ENCODE measurements around the gene CFAP157. TPM values are rescaled to one million over a fixed set of nuclear protein-coding genes. Genes with fewer than 3 reads are reported as not detected.

The CFAP157 gene
- total RNA-seq, 1 experiment from 2014 or later, result not detected

DNA sequence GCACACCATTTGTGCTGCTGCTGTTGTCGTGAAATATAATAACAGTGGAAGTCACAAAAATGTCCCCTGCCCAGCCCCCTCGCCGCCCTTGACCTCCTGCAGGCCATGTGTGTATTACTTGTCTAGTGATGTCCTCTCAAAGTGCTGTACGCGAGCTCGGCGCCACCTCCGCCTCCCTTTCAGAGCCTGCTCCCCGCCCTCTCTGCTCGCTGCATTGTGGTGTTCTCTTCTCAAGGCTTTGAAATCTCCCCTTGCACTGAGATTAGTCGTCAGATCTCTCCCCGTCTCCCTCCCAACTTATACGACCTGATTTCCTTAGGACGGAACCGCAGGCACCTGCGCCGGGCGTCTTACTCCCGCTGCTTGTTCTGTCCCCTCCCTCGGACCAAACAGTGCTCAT lies 14.7 kb upstream of the CFAP157 start:
- no peak for DNase-seq (ENCODE audit: extremely low read depth, low read depth)

- no peak for DNase-seq (ENCODE audit: extremely low read depth, low read depth)
Measured at GRCh38 chr9:127693143-127693542, 13.6 kb upstream of the CFAP157 start.

DNA sequence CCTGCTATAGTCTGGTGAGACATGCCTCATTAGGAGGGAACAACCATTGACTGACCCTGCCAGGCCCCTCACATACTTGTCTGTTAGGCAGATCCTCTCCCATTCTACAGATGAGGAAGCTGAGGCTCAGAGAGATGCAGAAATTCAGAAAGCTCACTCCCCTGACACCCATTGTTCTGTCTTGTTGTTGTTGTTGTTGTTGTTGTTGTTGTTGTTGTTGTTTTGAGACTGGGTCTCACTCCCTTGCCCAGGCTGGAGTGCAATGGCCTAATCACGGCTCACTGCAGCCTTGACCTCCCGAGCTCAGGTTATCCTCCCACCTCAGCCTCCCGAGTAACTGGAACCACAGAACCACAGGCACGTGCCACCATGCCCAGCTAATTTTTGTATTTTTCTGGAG lies 13.1 kb upstream of the CFAP157 start:
- no peak for DNase-seq (ENCODE audit: extremely low read depth, low read depth)

- no peak for DNase-seq (ENCODE audit: extremely low read depth, low read depth)
Measured at GRCh38 chr9:127694890-127695720, 11.7 kb upstream of the CFAP157 start.

- DNase-seq (ENCODE audit: extremely low read depth, low read depth), result no peak
Measured at GRCh38 chr9:127697575-127697974, 9.2 kb upstream of the CFAP157 start.

- DNase-seq (ENCODE audit: extremely low read depth, low read depth), result no peak
Measured at GRCh38 chr9:127698386-127698785, 8.4 kb upstream of the CFAP157 start.

DNA sequence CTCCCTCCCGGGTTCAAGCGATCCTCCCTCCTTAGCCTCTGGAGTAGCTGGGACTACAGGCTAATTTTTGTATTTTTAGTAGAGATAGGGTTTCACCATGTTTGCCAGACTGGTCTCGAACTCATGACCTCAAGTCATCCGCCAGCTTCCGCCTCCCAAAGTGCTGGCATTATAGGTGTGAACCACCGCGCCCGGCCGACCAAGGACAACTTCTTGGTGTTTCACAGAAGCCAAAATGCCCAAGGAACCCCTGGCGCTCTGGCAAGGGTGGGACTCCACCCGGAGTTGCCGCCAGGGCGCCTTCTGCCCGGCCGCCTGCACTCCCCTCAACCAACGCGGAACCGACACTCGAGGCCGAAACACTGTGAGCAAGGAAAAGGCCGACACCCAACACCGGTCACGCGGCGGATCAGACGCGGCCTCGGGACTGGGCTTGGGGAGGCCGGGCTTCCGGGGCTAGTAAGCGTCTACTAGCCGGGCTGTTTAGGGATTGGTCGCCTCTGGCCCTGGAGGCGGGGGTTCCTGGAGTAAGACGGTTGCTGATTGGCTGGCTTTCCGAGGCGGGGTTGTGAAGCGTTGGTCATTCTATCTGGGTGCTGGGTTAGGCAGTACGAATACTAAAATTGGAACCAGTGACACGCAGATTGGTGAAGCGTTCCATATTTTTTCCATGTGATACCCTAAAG lies 7.7 kb upstream of the CFAP157 start:
- DNase-seq (ENCODE audit: extremely low read depth, low read depth), result peak; percentile 96

- DNase-seq (ENCODE audit: extremely low read depth, low read depth), result no peak
Measured at GRCh38 chr9:127700140-127700539, 6.6 kb upstream of the CFAP157 start.

GRCh38 chr9:127700594-127701255 lies 6.1 kb upstream of the CFAP157 start:
- no peak for DNase-seq (ENCODE audit: extremely low read depth, low read depth)

DNA sequence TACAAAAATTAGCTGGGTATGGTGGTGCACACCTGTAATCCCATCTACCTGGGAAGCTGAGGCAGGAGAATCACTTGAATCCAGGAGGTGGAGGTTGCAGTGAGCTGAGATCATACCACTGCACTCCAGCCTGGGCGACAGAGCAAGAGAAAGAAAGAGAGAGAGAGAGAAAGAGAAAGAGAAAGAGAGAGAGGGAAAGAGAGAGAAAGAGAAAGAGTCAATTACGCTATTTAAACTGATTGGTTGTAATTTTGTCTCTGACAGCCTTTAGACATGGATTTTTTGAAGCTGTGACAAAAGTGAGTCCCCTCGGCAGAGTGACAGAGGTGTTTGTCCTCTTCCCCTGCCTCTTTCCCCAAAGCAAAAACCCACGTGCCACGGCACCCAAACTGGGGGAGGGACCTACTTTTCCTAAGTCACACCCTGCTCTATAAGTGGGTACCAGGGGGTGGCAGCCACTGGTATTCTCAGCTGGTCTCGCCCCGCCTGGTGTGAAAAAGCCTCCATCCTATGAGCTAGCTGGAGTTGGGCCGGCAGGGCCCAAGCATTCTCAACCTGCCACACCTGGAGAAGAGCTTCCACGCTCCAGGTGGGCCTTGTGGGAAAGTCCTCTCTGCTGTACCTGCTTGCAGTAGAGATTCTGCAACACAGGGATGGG lies 3.4 kb upstream of the CFAP157 start:
- no peak for DNase-seq (ENCODE audit: extremely low read depth, low read depth)

DNA sequence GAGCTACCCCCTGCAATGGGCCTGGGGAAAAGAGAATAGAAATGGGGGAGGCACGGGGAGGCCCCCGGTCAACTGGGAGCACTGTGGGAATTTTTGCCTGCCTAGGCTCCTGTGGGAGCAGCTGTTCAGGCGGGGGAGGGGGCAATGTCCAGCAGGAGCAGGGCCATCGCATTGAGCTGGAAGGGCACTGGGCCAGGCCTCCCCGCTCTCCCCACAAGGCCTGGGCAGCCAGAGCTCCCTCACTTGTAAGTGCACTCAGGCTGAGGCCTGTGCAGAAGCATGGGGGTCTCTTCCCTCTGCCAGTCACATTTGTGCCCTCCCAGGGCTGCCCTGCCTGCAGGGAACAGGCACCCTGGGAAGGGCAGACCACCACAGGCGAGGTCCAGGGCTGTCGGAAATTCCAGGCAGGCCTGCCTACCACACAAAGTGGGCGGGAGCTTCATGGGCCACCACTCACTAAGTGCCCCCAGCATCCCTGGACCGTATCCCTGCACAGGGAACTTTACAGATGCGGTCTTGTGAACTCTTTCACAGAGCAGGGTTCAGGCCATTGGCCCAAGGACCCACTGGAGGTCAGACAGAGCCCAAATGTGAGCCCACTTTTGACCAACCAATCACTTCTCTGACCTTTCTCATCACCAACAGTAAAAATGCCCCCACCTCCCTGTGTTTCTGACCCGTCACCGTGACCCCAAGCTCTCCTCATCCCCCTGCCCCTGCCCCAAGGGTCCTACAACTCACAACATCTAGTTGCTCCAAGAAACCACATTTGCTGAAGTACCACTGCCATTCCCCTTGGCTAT lies 1.0 kb upstream of the CFAP157 start:
- no peak for DNase-seq (ENCODE audit: extremely low read depth, low read depth)

- no peak for DNase-seq (ENCODE audit: extremely low read depth, low read depth)
Measured at GRCh38 chr9:127707766-127708165, 978 bp downstream of the CFAP157 start.

GRCh38 chr9:127708952-127709587 lies 2.3 kb downstream of the CFAP157 start:
- DNase-seq (ENCODE audit: extremely low read depth, low read depth), result no peak

GRCh38 chr9:127710204-127710783 lies 3.5 kb downstream of the CFAP157 start:
- no peak for DNase-seq (ENCODE audit: extremely low read depth, low read depth)

- DNase-seq (ENCODE audit: extremely low read depth, low read depth), result no peak
Measured at GRCh38 chr9:127711226-127711701, 4.5 kb downstream of the CFAP157 start.

DNA sequence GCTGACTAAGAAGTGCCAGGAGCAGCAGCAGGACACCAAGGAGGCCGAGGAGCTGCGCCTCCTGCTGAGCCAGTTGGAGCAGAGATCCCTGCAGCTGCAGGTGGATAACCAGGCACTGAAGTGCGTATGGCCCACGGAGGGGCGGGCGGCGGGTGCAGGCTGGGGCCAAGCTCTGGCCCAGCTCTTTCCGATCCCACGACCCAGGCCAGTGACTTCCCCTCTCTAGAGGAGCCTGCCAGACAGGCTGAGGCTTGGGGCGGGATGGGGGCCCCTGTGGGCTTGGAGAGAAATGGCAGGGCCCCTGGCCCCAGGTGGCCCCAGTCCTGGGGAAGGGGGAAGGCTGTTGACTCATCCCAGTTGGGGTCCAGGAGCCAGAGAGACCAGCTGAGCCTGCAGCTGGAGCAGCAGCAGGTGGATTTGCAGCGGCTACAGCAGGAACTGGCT lies 5.1 kb downstream of the CFAP157 start:
- DNase-seq (ENCODE audit: extremely low read depth, low read depth), result no peak

DNA sequence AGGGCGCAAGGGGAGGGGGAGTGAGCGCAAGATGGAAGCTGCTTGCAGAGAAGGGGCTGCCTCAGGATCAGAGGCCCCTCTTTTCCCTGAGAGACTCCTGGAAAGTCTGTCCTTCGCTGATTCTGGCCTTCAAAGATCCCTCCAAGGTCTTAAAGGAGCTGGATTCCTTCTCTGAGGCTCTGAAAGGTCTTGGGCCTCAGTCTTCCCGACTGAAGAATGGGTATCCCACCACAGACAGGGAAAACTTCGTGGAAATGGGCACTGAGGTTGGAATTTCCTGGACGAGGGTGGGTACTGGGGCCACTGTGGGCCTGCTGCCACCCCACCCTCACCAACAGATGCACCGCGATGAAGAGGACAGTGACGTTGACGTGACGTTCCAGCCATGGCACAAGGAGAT lies 5.6 kb downstream of the CFAP157 start:
- DNase-seq (ENCODE audit: extremely low read depth, low read depth), result no peak

DNA sequence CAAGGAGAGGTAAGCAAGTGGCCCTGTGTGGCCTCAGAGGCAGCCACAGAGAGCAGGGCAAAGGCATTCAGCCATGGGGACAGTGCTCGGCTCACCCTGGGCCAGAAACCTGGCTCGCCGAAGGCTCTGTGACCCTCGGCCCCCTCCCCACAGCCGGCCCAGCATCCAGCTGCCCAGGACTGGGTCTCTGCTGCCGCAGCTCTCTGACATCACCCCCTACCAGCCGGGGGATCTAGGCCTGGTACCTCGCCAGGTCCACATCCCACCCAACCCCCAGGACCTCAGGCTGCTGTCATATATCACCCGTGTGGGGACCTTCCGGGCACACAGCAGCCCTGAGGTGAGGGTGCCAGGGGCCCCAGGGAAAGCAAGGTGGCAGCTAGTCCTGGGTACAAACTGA lies 6.1 kb downstream of the CFAP157 start:
- DNase-seq (ENCODE audit: extremely low read depth, low read depth), result no peak

Data from NCI-H460 (cell line).